ENCODE data around the gene CMTM4. TPM values are rescaled to one million over a fixed set of nuclear protein-coding genes. Genes with fewer than 3 reads are reported as not detected.

The CMTM4 gene
- total RNA-seq, 1 donor, result 20.7 TPM

- no peak overlapping the region for H3K4me3 ChIP-seq (ENCODE audit: low read depth, low read length)
- DNase-seq (ENCODE audit: low read depth), result peak; percentile 63
These were observed 42.8 kb downstream of the CMTM4 start for GRCh38 chr16:66653581-66654350.

GRCh38 chr16:66652661-66653360, 43.7 kb downstream of the CMTM4 start:
- no peak for TF ChIP-seq CTCF (IDR thresholded peaks at IDR 0.05; ENCODE audit: insufficient read depth, low read depth, low read length)
- no peak for DNase-seq (ENCODE audit: low read depth)
- H3K4me3 ChIP-seq (ENCODE audit: low read depth, low read length), result no peak overlapping the region

More at GRCh38 chr16:66653581-66654350, 42.8 kb downstream of the CMTM4 start:
- TF ChIP-seq CTCF (IDR thresholded peaks at IDR 0.05; ENCODE audit: insufficient read depth, low read depth, low read length), result no peak

DNA sequence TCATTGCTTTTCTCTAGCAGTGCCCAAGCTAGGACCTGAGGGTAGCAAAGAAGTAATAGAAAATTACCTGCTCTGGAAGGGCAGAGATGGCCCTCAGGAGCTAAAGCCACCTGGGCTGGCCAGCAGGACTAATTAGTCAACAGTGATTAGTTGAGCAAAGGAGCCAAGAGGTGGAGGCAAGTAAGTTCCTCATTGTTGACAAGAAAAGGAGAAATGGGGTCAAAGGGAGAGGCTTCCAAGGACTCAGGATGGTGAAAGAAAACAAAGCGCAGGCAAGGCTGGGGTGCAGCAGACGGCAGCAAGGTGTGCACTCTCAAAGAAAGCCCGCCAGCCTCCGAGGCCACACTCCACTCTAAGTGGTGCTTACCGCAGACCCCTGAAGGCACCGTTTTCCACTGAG, 44.6 kb downstream of the CMTM4 start:
- no peak overlapping the region for H3K4me3 ChIP-seq (ENCODE audit: low read depth, low read length)
- no peak for TF ChIP-seq CTCF (IDR thresholded peaks at IDR 0.05; ENCODE audit: insufficient read depth, low read depth, low read length)
- DNase-seq (ENCODE audit: low read depth), result no peak

DNA sequence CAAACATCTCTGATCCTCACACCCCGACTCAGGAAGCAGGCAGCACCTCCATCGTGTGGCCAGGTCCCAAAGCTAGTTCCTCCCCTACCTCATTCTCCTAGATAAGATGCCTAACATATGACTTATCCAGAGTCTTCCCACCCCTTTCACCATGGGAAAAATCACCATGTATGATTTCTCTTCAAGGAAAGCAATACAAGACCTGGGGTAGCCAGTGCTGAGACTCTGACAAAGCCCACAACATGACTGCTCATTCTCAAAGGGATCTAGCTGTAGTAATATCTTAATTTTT, 45.1 kb downstream of the CMTM4 start:
- H3K4me3 ChIP-seq (ENCODE audit: low read depth, low read length), result no peak overlapping the region
- no peak for DNase-seq (ENCODE audit: low read depth)
- TF ChIP-seq CTCF (IDR thresholded peaks at IDR 0.05; ENCODE audit: insufficient read depth, low read depth, low read length), result no peak

GRCh38 chr16:66650707-66651473, 45.7 kb downstream of the CMTM4 start:
- DNase-seq (ENCODE audit: low read depth), result peak; percentile 82
- TF ChIP-seq CTCF (IDR thresholded peaks at IDR 0.05; ENCODE audit: insufficient read depth, low read depth, low read length), result peak; percentile 98
- H3K4me3 ChIP-seq (ENCODE audit: low read depth, low read length), result peak overlapping the region; percentile 4

GRCh38 chr16:66649636-66650205, 46.8 kb downstream of the CMTM4 start:
- no peak for TF ChIP-seq CTCF (IDR thresholded peaks at IDR 0.05; ENCODE audit: insufficient read depth, low read depth, low read length)
- DNase-seq (ENCODE audit: low read depth), result no peak
- no peak overlapping the region for H3K4me3 ChIP-seq (ENCODE audit: low read depth, low read length)
